ENCODE measurements around the gene USP40.

- TF ChIP-seq CTCF (IDR thresholded peaks at IDR 0.05) (no peak), EZH2 (IDR thresholded peaks at IDR 0.05; ENCODE audit: borderline replicate concordance, insufficient read depth, low read depth, low read length, poor library complexity, severe bottlenecking) (no peak)
These were observed 21.8 kb upstream of the USP40 start for GRCh38 chr2:233588400-233588799.

Measured in B cell (primary cell).